ENCODE data around the gene ZSWIM5.

DNA sequence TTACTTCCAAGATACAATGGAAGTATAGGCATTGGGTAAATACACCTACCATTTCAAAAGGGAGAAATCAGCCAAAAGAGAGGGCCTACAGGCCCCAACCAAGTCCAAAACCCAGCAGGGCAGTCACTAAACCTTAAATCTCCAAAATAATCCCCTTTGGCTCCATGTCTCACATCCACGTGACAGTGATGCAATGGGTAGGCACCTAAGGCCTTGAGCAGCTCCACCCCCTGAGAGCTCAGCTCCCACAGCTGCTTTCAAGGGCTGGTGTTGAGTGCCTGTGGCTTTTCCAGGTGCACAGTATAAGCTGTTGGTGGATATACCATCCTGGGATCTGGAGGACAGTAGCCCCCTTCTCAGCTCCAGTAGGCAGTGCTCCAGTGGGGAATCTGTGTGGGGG is 121.8 kb downstream of the ZSWIM5 start:
- TF ChIP-seq, protein P1, sequence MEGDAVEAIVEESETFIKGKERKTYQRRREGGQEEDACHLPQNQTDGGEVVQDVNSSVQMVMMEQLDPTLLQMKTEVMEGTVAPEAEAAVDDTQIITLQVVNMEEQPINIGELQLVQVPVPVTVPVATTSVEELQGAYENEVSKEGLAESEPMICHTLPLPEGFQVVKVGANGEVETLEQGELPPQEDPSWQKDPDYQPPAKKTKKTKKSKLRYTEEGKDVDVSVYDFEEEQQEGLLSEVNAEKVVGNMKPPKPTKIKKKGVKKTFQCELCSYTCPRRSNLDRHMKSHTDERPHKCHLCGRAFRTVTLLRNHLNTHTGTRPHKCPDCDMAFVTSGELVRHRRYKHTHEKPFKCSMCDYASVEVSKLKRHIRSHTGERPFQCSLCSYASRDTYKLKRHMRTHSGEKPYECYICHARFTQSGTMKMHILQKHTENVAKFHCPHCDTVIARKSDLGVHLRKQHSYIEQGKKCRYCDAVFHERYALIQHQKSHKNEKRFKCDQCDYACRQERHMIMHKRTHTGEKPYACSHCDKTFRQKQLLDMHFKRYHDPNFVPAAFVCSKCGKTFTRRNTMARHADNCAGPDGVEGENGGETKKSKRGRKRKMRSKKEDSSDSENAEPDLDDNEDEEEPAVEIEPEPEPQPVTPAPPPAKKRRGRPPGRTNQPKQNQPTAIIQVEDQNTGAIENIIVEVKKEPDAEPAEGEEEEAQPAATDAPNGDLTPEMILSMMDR (IDR thresholded peaks at IDR 0.05 in 8 of 11, conservative IDR thresholded peaks at IDR 0.05 in 3 of 11) = no peak
- no peak for TF ChIP-seq POLR2A (IDR thresholded peaks at IDR 0.05)
